MM.1S (cell line): Measurements from ENCODE around the gene C4A.
"Not testable (repeated sequence)": the region's sequence is repeated elsewhere in the genome, so short reads cannot be mapped to it uniquely, and the experiment has no call there.

Source experiments
- DNase-seq: peaks from one replicate; pipeline ENCODE4 v3.0.0-alpha.2; 2015
- H2AFZ ChIP-seq: fragments of 300-600 bp; sonication (generic); 2 replicates; pipeline ENCODE4 v1.6.0; 2016; ENCODE audit warnings: antibody characterized with exemption, low read length
- H3F3A ChIP-seq: fragments of 300-600 bp; sonication (generic); 2 replicates; pipeline ENCODE4 v1.6.1; 2016; ENCODE audit warnings: mild to moderate bottlenecking, antibody characterized with exemption, low read length, moderate library complexity, mixed read lengths; ENCODE audit not compliant: insufficient read depth
- H3K27ac ChIP-seq: fragments of 300-600 bp; sonication (generic); 2 replicates; pipeline ENCODE4 v1.5.1; 2016; ENCODE audit warnings: mild to moderate bottlenecking, low read length
- H3K27me3 ChIP-seq: fragments of 300-600 bp; sonication (generic); replicated peaks from 2 replicates; pipeline ENCODE4 v1.6.0; 2016; ENCODE audit warnings: low read length; ENCODE audit not compliant: insufficient read depth
- H3K36me3 ChIP-seq: fragments of 300-600 bp; sonication (generic); replicated peaks from 2 replicates; pipeline ENCODE4 v1.6.1; 2016; ENCODE audit warnings: mild to moderate bottlenecking, low read length, mixed read lengths; ENCODE audit not compliant: insufficient read depth
- H3K4me1 ChIP-seq: fragments of 300-600 bp; sonication (generic); 2 replicates; pipeline ENCODE4 v1.6.1; 2016; ENCODE audit warnings: low read length, mixed read lengths
- H3K4me2 ChIP-seq: fragments of 300-600 bp; sonication (generic); 2 replicates; pipeline ENCODE4 v1.6.0; 2016; ENCODE audit warnings: low read depth, low read length
- H3K4me3 ChIP-seq: fragments of 300-600 bp; sonication (generic); 2 replicates; pipeline ENCODE4 v1.5.1; 2016; ENCODE audit warnings: low read length, mixed read lengths
- H3K79me2 ChIP-seq: fragments of 300-600 bp; sonication (generic); 2 replicates; pipeline ENCODE4 v1.6.1; 2016; ENCODE audit warnings: mixed run types, low read length, mixed read lengths
- H3K9ac ChIP-seq: fragments of 300-600 bp; sonication (generic); 2 replicates; pipeline ENCODE4 v1.6.1; 2016; ENCODE audit warnings: low read length, mixed read lengths
- H3K9me2 ChIP-seq: fragments of 300-600 bp; sonication (generic); replicated peaks from 2 replicates; pipeline ENCODE4 v1.6.1; 2016; ENCODE audit warnings: mild to moderate bottlenecking, low read length, mixed read lengths; ENCODE audit not compliant: insufficient read depth
- H3K9me3 ChIP-seq: fragments of 300-600 bp; sonication (generic); replicated peaks from 2 replicates; pipeline ENCODE4 v1.6.1; 2016; ENCODE audit warnings: mild to moderate bottlenecking, low read length, mixed read lengths; ENCODE audit not compliant: insufficient read depth
- H4K20me1 ChIP-seq: fragments of 300-600 bp; sonication (generic); 2 replicates; pipeline ENCODE4 v1.6.1; 2016; ENCODE audit warnings: mild to moderate bottlenecking, low read length, moderate library complexity, mixed read lengths; ENCODE audit not compliant: insufficient read depth
- CTCF ChIP-seq: fragments of 300-600 bp; sonication (generic); IDR thresholded peaks from 2 replicates; pipeline ENCODE4 v1.5.1; 2016; ENCODE audit warnings: antibody characterized with exemption, low read length, mixed read lengths
- EZH2 ChIP-seq: fragments of 300-600 bp; sonication (generic); optimal IDR thresholded peaks from 2 replicates; pipeline ENCODE3; 2017; ENCODE audit warnings: low read depth, mild to moderate bottlenecking, antibody characterized with exemption, low read length, mixed read lengths
- EZH2phosphoT487 ChIP-seq: fragments of 300-600 bp; sonication (generic); IDR thresholded peaks from 2 replicates; pipeline ENCODE4 v1.6.1; 2018; ENCODE audit warnings: antibody characterized with exemption, low read length

Gene C4A

GRCh38 chr6:31981744-31982143 lies at the start of gene C4A:
C4A (plus strand) TSS chr6:31982057; CDS start chr6:31982108, 51 bp downstream.
- H3K79me2 ChIP-seq, H2AFZ ChIP-seq, H3K36me3 ChIP-seq, H3K9me3 ChIP-seq, H3K4me1 ChIP-seq, H3K9me2 ChIP-seq, H3K27ac ChIP-seq, H3F3A ChIP-seq, H4K20me1 ChIP-seq, H3K9ac ChIP-seq, H3K27me3 ChIP-seq, H3K4me3 ChIP-seq, H3K4me2 ChIP-seq, DNase-seq: not testable (repeated sequence)

GRCh38 chr6:31932137-31932536 lies 49.7 kb upstream of the C4A start:
- not testable (repeated sequence) for H3K79me2 ChIP-seq, H3K9me3 ChIP-seq, H3K4me1 ChIP-seq, H3K9me2 ChIP-seq, H3K4me3 ChIP-seq, H3K27me3 ChIP-seq, H3K4me2 ChIP-seq, H3F3A ChIP-seq, H4K20me1 ChIP-seq, H3K36me3 ChIP-seq, H3K9ac ChIP-seq, H3K27ac ChIP-seq, DNase-seq, H2AFZ ChIP-seq

- Histone ChIP-seq H3K9me2 (no peaks in the 10 kb centered on the region), H3K9ac (no peak overlapping the region), H3K4me2 (no peak overlapping the region), H3K27ac (no peak overlapping the region), H3K4me3 (no peak overlapping the region), H3K36me3 (no peaks in the 10 kb centered on the region), H3K27me3 (no peaks in the 10 kb centered on the region; the same call in 1 of the 2 replicates), H3F3A (no peaks in the 10 kb centered on the region), H4K20me1 (no peaks in the 10 kb centered on the region), H3K79me2 (no peaks in the 10 kb centered on the region), H2AFZ (no peak overlapping the region), H3K9me3 (no peaks in the 10 kb centered on the region), H3K4me1 (no peaks in the 10 kb centered on the region)
- no peak for DNase-seq
- TF ChIP-seq EZH2 (no peak), CTCF (no peak), EZH2phosphoT487 (no peak)
These were observed 48.3 kb upstream of the C4A start for GRCh38 chr6:31933537-31933936.

- no peak overlapping the region for H3K27ac ChIP-seq
- no peak overlapping the region for H3K4me3 ChIP-seq
- H3F3A ChIP-seq, result no peaks in the 10 kb centered on the region
- H3K27me3 ChIP-seq, result no peaks in the 10 kb centered on the region; the same call in 1 of the 2 replicates
- no peak overlapping the region for H2AFZ ChIP-seq
- no peak overlapping the region for H3K9ac ChIP-seq
- TF ChIP-seq EZH2, result no peak
- no peak for TF ChIP-seq EZH2phosphoT487
- TF ChIP-seq CTCF, result no peak
- no peak overlapping the region for H3K4me2 ChIP-seq
- H3K9me2 ChIP-seq, result no peaks in the 10 kb centered on the region
- H3K4me1 ChIP-seq, result no peaks in the 10 kb centered on the region
- no peak for DNase-seq
- no peaks in the 10 kb centered on the region for H3K79me2 ChIP-seq
- no peaks in the 10 kb centered on the region for H3K9me3 ChIP-seq
- H3K36me3 ChIP-seq, result no peaks in the 10 kb centered on the region
- H4K20me1 ChIP-seq, result no peaks in the 10 kb centered on the region
These were observed 46.8 kb upstream of the C4A start for GRCh38 chr6:31935021-31935420.
